Measurements from ENCODE around the gene DDX59. TPM values are rescaled to one million over a fixed set of nuclear protein-coding genes. Genes with fewer than 3 reads are reported as not detected.
A peak's percentile ranks its signal among the peaks of the same experiment; 100 is the strongest.

The DDX59 gene
- polyA plus RNA-seq (2012; rRNA removed) = 8.9 and 13.5 TPM in 2 replicates
- 15.0 and 16.1 TPM in 2 replicates for polyA plus RNA-seq (2012; cell fraction: cytosol; rRNA removed)
- 6.3 and 15.9 TPM in 2 replicates for polyA plus RNA-seq (2012; cell fraction: nucleus; rRNA removed)

GRCh38 chr1:200669314-200670241 lies at the start of gene DDX59:
DDX59 (minus strand) TSS chr1:200669907; CDS start chr1:200666740, 3,167 bp downstream.
- Histone ChIP-seq H4K20me1 (ENCODE audit: insufficient read depth) (no peaks in the 10 kb centered on the region), H3K27me3 (ENCODE audit: insufficient read depth) (no peaks in the 10 kb centered on the region), H3K9me2 (no peaks in the 10 kb centered on the region), H3K27ac (ENCODE audit: low read depth in 2 of 2, low read length in 1 of 2) (peak within 1 kb of the TSS; percentile 99), H3F3A (replicated peaks; ENCODE audit: insufficient read depth) (peaks cover 15% of the 10 kb centered on the region), H3K9ac (peak within 1 kb of the TSS; percentile 100), H3K4me3 (ENCODE audit: low read depth in 2 of 2, low read length in 1 of 2) (peak within 1 kb of the TSS; percentile 84 to 95), H3K4me1 (ENCODE audit: control insufficient read depth in 1 of 2, insufficient read depth in 2 of 2, low read depth in 1 of 2, low read length in 1 of 2) (peaks cover 7 to 18% of the 10 kb centered on the region in 2 experiments; a peak in 3 of 4 replicates), H2AFZ (ENCODE audit: low read depth) (peak within 1 kb of the TSS; percentile 79), H3K79me2 (ENCODE audit: insufficient read depth) (peaks cover 31% of the 10 kb centered on the region), H3K9me3 (no peaks in the 10 kb centered on the region), H3K36me3 (replicated peaks in 1 of 2; ENCODE audit: control insufficient read depth in 1 of 2, insufficient read depth in 2 of 2, low read length in 1 of 2) (peaks cover 10 to 12% of the 10 kb centered on the region in 2 experiments), H3K4me2 (peak within 1 kb of the TSS; percentile 71)
- POLR2A ChIA-PET = interaction anchor here (0.6 to 2.1 kb wide), 8 partner anchors 9 to 69 kb away, joined by 3 to 20 read pairs (median 3); partner anchors contain the start of genes CAMSAP2 and KIF14
- 0% methylated on average over 24 of the region's 91 CpGs for WGBS (ENCODE audit: low lambda C conversion rate)
- peak; percentile 98 for DNase-seq
- CTCF ChIA-PET = interaction anchor here (0.8 to 2.4 kb wide), 10 partner anchors 13 to 169 kb away, joined by 3 to 18 read pairs (median 3); partner anchors contain the start of gene KIF14
- TF ChIP-seq, protein P1, sequence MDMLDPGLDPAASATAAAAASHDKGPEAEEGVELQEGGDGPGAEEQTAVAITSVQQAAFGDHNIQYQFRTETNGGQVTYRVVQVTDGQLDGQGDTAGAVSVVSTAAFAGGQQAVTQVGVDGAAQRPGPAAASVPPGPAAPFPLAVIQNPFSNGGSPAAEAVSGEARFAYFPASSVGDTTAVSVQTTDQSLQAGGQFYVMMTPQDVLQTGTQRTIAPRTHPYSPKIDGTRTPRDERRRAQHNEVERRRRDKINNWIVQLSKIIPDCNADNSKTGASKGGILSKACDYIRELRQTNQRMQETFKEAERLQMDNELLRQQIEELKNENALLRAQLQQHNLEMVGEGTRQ (IDR thresholded peaks at IDR 0.05; ENCODE audit: borderline replicate concordance, low read depth, low read length) = no peak
- TF ChIP-seq RAD21 (IDR thresholded peaks at IDR 0.05; ENCODE audit: low read length) (no peak), CHD2 (IDR thresholded peaks at IDR 0.05; ENCODE audit: low read length, partially characterized antibody) (peak; percentile 71), GATA2 (CRISPR knock-in tag; IDR thresholded peaks at IDR 0.05) (no peak), TEAD4 (IDR thresholded peaks at IDR 0.05; ENCODE audit: borderline replicate concordance, insufficient read depth) (no peak), ELF1 (IDR thresholded peaks at IDR 0.05) (peak; percentile 65), NRF1 (IDR thresholded peaks at IDR 0.05; ENCODE audit: low read depth, low read length) (no peak), MEF2A (IDR thresholded peaks at IDR 0.05; ENCODE audit: borderline replicate concordance, low read depth) (no peak), FOSL2 (IDR thresholded peaks at IDR 0.05; ENCODE audit: borderline replicate concordance, low read depth) (no peak; the same call in 1 of the 2 replicates), FOXJ3 (CRISPR knock-in tag; IDR thresholded peaks at IDR 0.05) (no peak), TAF1 (IDR thresholded peaks at IDR 0.05; ENCODE audit: borderline replicate concordance, low read depth, low read length) (peak; percentile 24), POLR2AphosphoS5 (IDR thresholded peaks at IDR 0.05; ENCODE audit: low read depth, low read length) (peak; percentile 78), RFX5 (IDR thresholded peaks at IDR 0.05; ENCODE audit: low read length) (peak; percentile 60; the same call in 1 of the 2 replicates), NFIC (IDR thresholded peaks at IDR 0.05; ENCODE audit: borderline replicate concordance) (no peak; the same call in 1 of the 2 replicates), GABPA (IDR thresholded peaks at IDR 0.05; ENCODE audit: low read depth) (peak; percentile 43; the same call in 1 of the 2 replicates), RXRA (IDR thresholded peaks at IDR 0.05; ENCODE audit: borderline replicate concordance, low read depth) (no peak), EP300 (IDR thresholded peaks at IDR 0.05; ENCODE audit: borderline replicate concordance in 1 of 2, low read depth in 1 of 2, low read length in 1 of 2) (peak; percentile 22 to 36; a peak in 2 of 4 replicates)
- TF ChIP-seq, protein P2, sequence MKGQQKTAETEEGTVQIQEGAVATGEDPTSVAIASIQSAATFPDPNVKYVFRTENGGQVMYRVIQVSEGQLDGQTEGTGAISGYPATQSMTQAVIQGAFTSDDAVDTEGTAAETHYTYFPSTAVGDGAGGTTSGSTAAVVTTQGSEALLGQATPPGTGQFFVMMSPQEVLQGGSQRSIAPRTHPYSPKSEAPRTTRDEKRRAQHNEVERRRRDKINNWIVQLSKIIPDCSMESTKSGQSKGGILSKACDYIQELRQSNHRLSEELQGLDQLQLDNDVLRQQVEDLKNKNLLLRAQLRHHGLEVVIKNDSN (IDR thresholded peaks at IDR 0.05; ENCODE audit: borderline replicate concordance, low read depth) = peak; percentile 13; the same call in 1 of the 2 replicates
- TF ChIP-seq, protein P3, sequence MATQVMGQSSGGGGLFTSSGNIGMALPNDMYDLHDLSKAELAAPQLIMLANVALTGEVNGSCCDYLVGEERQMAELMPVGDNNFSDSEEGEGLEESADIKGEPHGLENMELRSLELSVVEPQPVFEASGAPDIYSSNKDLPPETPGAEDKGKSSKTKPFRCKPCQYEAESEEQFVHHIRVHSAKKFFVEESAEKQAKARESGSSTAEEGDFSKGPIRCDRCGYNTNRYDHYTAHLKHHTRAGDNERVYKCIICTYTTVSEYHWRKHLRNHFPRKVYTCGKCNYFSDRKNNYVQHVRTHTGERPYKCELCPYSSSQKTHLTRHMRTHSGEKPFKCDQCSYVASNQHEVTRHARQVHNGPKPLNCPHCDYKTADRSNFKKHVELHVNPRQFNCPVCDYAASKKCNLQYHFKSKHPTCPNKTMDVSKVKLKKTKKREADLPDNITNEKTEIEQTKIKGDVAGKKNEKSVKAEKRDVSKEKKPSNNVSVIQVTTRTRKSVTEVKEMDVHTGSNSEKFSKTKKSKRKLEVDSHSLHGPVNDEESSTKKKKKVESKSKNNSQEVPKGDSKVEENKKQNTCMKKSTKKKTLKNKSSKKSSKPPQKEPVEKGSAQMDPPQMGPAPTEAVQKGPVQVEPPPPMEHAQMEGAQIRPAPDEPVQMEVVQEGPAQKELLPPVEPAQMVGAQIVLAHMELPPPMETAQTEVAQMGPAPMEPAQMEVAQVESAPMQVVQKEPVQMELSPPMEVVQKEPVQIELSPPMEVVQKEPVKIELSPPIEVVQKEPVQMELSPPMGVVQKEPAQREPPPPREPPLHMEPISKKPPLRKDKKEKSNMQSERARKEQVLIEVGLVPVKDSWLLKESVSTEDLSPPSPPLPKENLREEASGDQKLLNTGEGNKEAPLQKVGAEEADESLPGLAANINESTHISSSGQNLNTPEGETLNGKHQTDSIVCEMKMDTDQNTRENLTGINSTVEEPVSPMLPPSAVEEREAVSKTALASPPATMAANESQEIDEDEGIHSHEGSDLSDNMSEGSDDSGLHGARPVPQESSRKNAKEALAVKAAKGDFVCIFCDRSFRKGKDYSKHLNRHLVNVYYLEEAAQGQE (IDR thresholded peaks at IDR 0.05; ENCODE audit: low read depth, low read length) = no peak; the same call in 1 of the 2 replicates
- TF ChIP-seq, protein P4, sequence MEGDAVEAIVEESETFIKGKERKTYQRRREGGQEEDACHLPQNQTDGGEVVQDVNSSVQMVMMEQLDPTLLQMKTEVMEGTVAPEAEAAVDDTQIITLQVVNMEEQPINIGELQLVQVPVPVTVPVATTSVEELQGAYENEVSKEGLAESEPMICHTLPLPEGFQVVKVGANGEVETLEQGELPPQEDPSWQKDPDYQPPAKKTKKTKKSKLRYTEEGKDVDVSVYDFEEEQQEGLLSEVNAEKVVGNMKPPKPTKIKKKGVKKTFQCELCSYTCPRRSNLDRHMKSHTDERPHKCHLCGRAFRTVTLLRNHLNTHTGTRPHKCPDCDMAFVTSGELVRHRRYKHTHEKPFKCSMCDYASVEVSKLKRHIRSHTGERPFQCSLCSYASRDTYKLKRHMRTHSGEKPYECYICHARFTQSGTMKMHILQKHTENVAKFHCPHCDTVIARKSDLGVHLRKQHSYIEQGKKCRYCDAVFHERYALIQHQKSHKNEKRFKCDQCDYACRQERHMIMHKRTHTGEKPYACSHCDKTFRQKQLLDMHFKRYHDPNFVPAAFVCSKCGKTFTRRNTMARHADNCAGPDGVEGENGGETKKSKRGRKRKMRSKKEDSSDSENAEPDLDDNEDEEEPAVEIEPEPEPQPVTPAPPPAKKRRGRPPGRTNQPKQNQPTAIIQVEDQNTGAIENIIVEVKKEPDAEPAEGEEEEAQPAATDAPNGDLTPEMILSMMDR (IDR thresholded peaks at IDR 0.05) = no peak
- TF ChIP-seq, protein P5, sequence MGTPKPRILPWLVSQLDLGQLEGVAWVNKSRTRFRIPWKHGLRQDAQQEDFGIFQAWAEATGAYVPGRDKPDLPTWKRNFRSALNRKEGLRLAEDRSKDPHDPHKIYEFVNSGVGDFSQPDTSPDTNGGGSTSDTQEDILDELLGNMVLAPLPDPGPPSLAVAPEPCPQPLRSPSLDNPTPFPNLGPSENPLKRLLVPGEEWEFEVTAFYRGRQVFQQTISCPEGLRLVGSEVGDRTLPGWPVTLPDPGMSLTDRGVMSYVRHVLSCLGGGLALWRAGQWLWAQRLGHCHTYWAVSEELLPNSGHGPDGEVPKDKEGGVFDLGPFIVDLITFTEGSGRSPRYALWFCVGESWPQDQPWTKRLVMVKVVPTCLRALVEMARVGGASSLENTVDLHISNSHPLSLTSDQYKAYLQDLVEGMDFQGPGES (IDR thresholded peaks at IDR 0.05; ENCODE audit: low read depth, low read length) = no peak
